Prostate gland (tissue), 2 donors: ENCODE results near the gene TPRG1L.

ENCODE experiments used
- CTCF ChIP-seq, 4 experiments: fragments of 200-600 bp in 2 of 4; fragments of 450-650 bp in 2 of 4; sonication (generic) in 2 of 4; IDR thresholded peaks; 1 replicate in 3 of 4; 2 replicates in 1 of 4; pipeline ENCODE4 v1.5.1; 2016 to 2019; ENCODE audit warnings: antibody characterized with exemption in 4 of 4, mild to moderate bottlenecking in 2 of 4, moderate library complexity in 2 of 4
- POLR2A ChIP-seq: fragments of 450-650 bp; IDR thresholded peaks from one replicate; pipeline ENCODE4 v1.6.1; 2016; ENCODE audit warnings: antibody characterized with exemption, mild to moderate bottlenecking

- TF ChIP-seq CTCF (IDR thresholded peaks at IDR 0.05) = peak in 1 of 4 experiments; percentile 5
- peak; percentile 29 for TF ChIP-seq POLR2A
Measured at GRCh38 chr1:3625151-3625907, 514 bp downstream of the TPRG1L start.
